Measurements from ENCODE around the gene ERGIC1.

GRCh38 chr5:172802567-172803176, 31.4 kb upstream of the ERGIC1 start:
- no peak for TF ChIP-seq SP1 (CRISPR knock-in tag; conservative IDR thresholded peaks at IDR 0.05)
- TF ChIP-seq HMGXB4 (CRISPR knock-in tag; IDR thresholded peaks at IDR 0.05) = no peak
- no peak for TF ChIP-seq CTCF (IDR thresholded peaks at IDR 0.05)
- TF ChIP-seq NFYB (CRISPR knock-in tag; conservative IDR thresholded peaks at IDR 0.05; ENCODE audit: low read depth) = no peak
- no peak for TF ChIP-seq TP53 (CRISPR knock-in tag; IDR thresholded peaks at IDR 0.05)
- TF ChIP-seq FOXP4 (CRISPR knock-in tag; IDR thresholded peaks at IDR 0.05) = no peak
- TF ChIP-seq PREB (CRISPR knock-in tag; IDR thresholded peaks at IDR 0.05; ENCODE audit: borderline replicate concordance) = no peak
- no peak for TF ChIP-seq IRF2 (CRISPR knock-in tag; IDR thresholded peaks at IDR 0.05; ENCODE audit: borderline replicate concordance, low read depth)
- no peak for TF ChIP-seq NR1H2 (CRISPR knock-in tag; IDR thresholded peaks at IDR 0.05)
- TF ChIP-seq ATF1 (CRISPR knock-in tag; IDR thresholded peaks at IDR 0.05) = no peak
- no peak for TF ChIP-seq CREM (CRISPR knock-in tag; IDR thresholded peaks at IDR 0.05)
